Karpas-422 (cell line): ENCODE data around the gene SASH1. TPM values are rescaled to one million over a fixed set of nuclear protein-coding genes. Genes with fewer than 3 reads are reported as not detected.

Experiments
- DNase-seq: peaks from one replicate; pipeline ENCODE4 v3.0.0-alpha.2; 2015
- H2AFZ ChIP-seq: fragments of 200-600 bp; sonication (generic); 2 replicates; pipeline ENCODE4 v1.6.1; 2014; ENCODE audit warnings: antibody characterized with exemption, low read length, mixed read lengths
- H3K27ac ChIP-seq: fragments of 200-600 bp; sonication (generic); 2 replicates; pipeline ENCODE4 v1.5.1; 2014; ENCODE audit warnings: mild to moderate bottlenecking, low read length, moderate library complexity
- H3K27me3 ChIP-seq: fragments of 200-600 bp; sonication (generic); 2 replicates; pipeline ENCODE4 v1.6.1; 2014; ENCODE audit warnings: low read length, mixed read lengths
- H3K36me3 ChIP-seq: fragments of 200-600 bp; sonication (generic); 2 replicates; pipeline ENCODE4 v1.6.1; 2014; ENCODE audit warnings: low read length, mixed read lengths; ENCODE audit not compliant: insufficient read depth
- H3K4me1 ChIP-seq: fragments of 200-600 bp; sonication (generic); 2 replicates; pipeline ENCODE4 v1.6.1; 2014; ENCODE audit warnings: mild to moderate bottlenecking, low read length, mixed read lengths
- H3K4me2 ChIP-seq: fragments of 200-600 bp; sonication (generic); 2 replicates; pipeline ENCODE4 v1.6.1; 2014; ENCODE audit warnings: low read length, low read depth, mild to moderate bottlenecking; ENCODE audit not compliant: poor library complexity, severe bottlenecking
- H3K4me3 ChIP-seq: fragments of 200-600 bp; sonication (generic); 2 replicates; pipeline ENCODE4 v1.5.1; 2014; ENCODE audit warnings: mild to moderate bottlenecking, antibody characterized with exemption, low read length, mixed read lengths
- H3K79me2 ChIP-seq: fragments of 200-600 bp; sonication (generic); 2 replicates; pipeline ENCODE4 v1.6.1; 2014; ENCODE audit warnings: mild to moderate bottlenecking, low read length, mixed read lengths
- H3K9ac ChIP-seq: fragments of 200-600 bp; sonication (generic); 2 replicates; pipeline ENCODE4 v1.6.0; 2014; ENCODE audit warnings: low read length
- H3K9me2 ChIP-seq: fragments of 200-600 bp; sonication (generic), shearing (Covaris generic); replicated peaks from 2 replicates; pipeline ENCODE4 v1.6.0; 2014; ENCODE audit warnings: mild to moderate bottlenecking, low read length, moderate library complexity; ENCODE audit not compliant: insufficient read depth
- H3K9me3 ChIP-seq: fragments of 300-700, 200-600 bp; sonication (generic); 2 replicates; pipeline ENCODE4 v1.6.1; 2014; ENCODE audit warnings: low read length, mixed read lengths
- H4K20me1 ChIP-seq: fragments of 200-600 bp; sonication (generic); 2 replicates; pipeline ENCODE4 v1.6.1; 2014; ENCODE audit warnings: mild to moderate bottlenecking, antibody characterized with exemption, low read length, low read depth; ENCODE audit not compliant: insufficient read depth
- total RNA-seq: library from RNA; depleted of rRNA; stranded (reverse); fragments of >200 nt; shearing (Covaris generic); gene quantifications from 2 replicates; pipeline ENCODE4 v1.2.3, GENCODE V29; 2014; ENCODE audit warnings: low replicate concordance

SASH1 gene
- total RNA-seq, 1 experiment from 2014 or later, result 0.15 TPM

DNA sequence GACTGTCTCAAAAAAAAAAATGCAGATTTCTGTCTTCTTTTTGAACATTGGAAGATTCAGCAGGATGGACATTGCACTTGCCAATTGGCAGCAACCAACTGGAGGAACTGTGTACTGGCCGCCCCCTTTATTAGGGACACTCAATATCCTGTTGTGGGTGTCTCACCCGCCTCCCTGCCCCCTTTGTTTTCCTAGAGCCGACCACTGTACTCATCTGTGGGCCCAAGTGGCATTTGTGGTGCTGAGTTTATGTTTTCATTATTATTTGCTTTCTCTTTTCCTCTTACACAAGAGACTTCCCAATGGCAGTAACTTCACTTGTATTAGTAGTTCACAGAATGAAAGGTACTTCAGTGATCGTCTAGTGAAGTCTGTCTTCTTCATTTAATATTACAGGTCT is 125.3 kb downstream of the SASH1 start:
- H3K79me2 ChIP-seq, result no peaks in the 10 kb centered on the region
- no peak overlapping the region for H3K27ac ChIP-seq
- no peaks in the 10 kb centered on the region for H3K27me3 ChIP-seq

DNA sequence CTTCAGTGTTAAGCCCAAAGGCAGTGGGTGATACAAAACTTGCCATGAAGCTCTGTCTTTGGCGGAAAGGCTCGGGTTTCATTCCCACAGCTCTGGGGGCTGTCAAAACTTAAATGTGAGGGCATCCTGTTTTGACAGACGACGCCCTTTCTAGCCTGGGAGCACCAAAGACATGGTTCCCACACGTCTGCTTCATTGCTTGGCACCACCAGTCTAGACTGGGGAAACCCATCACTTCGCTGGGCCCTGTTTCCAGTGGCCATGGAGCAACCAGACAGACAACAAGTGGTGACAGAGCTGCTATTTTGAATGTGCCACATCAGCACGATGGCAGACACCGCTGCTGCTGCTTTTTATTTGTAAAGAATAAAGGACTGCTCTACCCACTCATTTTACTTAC is 127.5 kb downstream of the SASH1 start:
- Histone ChIP-seq H3K9me2 (no peaks in the 10 kb centered on the region), H2AFZ (no peak overlapping the region), H3K4me3 (no peak overlapping the region), H3K27ac (no peak overlapping the region), H3K36me3 (no peaks in the 10 kb centered on the region), H4K20me1 (no peaks in the 10 kb centered on the region), H3K4me1 (peaks cover 8% of the 10 kb centered on the region), H3K4me2 (no peak overlapping the region), H3K79me2 (no peaks in the 10 kb centered on the region), H3K9me3 (no peaks in the 10 kb centered on the region), H3K9ac (no peak overlapping the region), H3K27me3 (0 out of 2 replicates have a peak, but pooled peaks cover 2% of the 10 kb centered on the region)
- no peak for DNase-seq

More for the DNA sequence above, 125.3 kb downstream of the SASH1 start:
- H3K9me3 ChIP-seq, result no peaks in the 10 kb centered on the region
- H3K4me3 ChIP-seq, result no peak overlapping the region
- H4K20me1 ChIP-seq, result no peaks in the 10 kb centered on the region
- H3K4me2 ChIP-seq, result no peak overlapping the region
- no peak overlapping the region for H2AFZ ChIP-seq
- DNase-seq, result no peak
- H3K36me3 ChIP-seq, result no peaks in the 10 kb centered on the region
- no peaks in the 10 kb centered on the region for H3K9me2 ChIP-seq
- H3K9ac ChIP-seq, result no peak overlapping the region
- H3K4me1 ChIP-seq, result peaks cover 12% of the 10 kb centered on the region

DNA sequence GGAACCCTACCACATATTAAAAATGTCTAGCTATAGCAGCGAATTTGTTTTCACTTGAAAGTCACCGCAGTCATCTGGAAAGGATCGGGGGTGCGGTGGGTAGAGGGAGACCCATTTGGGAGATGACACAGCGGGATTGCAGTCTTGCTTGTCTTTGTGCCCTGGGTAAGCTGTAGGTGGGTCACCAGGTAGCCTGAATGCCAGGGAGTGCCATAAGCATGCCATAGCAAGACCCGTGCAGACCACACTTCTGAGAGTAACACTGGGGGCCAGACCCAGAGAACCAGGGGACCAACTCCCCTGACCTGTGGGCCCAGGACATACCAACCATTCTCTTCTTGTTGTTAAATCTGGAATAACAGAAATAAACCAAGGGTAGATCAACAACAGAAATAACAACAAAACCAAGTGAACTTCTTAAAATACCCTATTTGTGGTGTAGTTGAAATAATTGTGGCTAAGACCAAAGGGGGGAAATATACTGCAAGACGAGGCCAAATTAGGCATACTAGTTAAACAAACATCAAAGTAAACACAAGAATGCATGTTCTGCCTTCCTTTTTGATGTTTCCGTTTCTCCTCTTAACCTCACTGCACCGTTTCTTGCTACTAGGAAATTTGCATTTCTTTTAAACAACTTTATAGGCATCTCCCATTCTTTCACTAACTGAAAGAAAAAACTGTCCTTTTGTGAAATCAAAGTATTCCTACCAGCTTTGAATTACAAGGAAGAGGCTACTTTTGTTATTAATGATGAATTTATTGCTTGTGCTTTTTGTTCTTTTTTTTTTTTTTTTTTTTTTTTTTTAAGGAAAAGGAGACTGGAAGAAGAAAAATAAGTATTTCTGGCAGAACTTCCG is 128.2 kb downstream of the SASH1 start:
- Histone ChIP-seq H3K4me3 (no peak overlapping the region), H3K27me3 (0 out of 2 replicates have a peak, but pooled peaks cover 2% of the 10 kb centered on the region), H3K9me2 (no peaks in the 10 kb centered on the region), H3K9ac (no peak overlapping the region), H3K27ac (no peak overlapping the region), H3K4me1 (peaks cover under 1% of the 10 kb centered on the region), H3K36me3 (no peaks in the 10 kb centered on the region), H3K4me2 (no peak overlapping the region), H4K20me1 (no peaks in the 10 kb centered on the region), H3K9me3 (no peaks in the 10 kb centered on the region), H3K79me2 (no peaks in the 10 kb centered on the region), H2AFZ (no peak overlapping the region)
- DNase-seq, result no peak

DNA sequence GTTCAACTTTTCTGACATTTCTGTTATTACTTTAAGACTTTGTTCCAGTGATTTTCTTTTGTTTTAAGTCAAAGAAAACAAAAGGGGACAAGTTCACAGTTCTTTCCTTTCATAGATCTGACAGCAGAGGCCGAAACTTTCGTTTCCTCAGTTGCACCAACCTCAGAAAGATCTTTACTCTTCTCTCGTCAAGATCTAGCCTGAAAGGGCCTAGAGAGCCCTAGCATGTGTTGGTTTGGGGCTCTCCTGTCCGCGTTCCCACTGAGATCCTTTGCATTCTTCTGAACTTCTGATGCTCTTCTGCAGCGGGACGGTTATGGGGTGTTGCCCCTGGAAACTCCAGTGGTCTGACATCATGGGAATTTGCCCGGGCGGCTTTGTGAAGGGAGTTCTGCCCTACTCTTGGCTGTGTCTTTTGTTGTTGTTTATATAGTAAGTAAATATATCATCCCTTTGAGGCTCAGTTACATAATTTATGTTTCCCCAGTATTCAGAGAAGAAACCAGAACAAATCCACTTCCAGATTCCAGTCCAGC is 129.1 kb downstream of the SASH1 start:
- H3K4me2 ChIP-seq, result no peak overlapping the region
- no peaks in the 10 kb centered on the region for H4K20me1 ChIP-seq
- no peak overlapping the region for H3K27ac ChIP-seq
- H3K9ac ChIP-seq, result no peak overlapping the region
- no peaks in the 10 kb centered on the region for H3K4me1 ChIP-seq
- H3K4me3 ChIP-seq, result no peak overlapping the region
- H3K27me3 ChIP-seq, result 0 out of 2 replicates have a peak, but pooled peaks cover 2% of the 10 kb centered on the region
- no peaks in the 10 kb centered on the region for H3K79me2 ChIP-seq
- no peak overlapping the region for H2AFZ ChIP-seq
- no peaks in the 10 kb centered on the region for H3K36me3 ChIP-seq
- no peak for DNase-seq
- H3K9me2 ChIP-seq, result no peaks in the 10 kb centered on the region
- H3K9me3 ChIP-seq, result no peaks in the 10 kb centered on the region

DNA sequence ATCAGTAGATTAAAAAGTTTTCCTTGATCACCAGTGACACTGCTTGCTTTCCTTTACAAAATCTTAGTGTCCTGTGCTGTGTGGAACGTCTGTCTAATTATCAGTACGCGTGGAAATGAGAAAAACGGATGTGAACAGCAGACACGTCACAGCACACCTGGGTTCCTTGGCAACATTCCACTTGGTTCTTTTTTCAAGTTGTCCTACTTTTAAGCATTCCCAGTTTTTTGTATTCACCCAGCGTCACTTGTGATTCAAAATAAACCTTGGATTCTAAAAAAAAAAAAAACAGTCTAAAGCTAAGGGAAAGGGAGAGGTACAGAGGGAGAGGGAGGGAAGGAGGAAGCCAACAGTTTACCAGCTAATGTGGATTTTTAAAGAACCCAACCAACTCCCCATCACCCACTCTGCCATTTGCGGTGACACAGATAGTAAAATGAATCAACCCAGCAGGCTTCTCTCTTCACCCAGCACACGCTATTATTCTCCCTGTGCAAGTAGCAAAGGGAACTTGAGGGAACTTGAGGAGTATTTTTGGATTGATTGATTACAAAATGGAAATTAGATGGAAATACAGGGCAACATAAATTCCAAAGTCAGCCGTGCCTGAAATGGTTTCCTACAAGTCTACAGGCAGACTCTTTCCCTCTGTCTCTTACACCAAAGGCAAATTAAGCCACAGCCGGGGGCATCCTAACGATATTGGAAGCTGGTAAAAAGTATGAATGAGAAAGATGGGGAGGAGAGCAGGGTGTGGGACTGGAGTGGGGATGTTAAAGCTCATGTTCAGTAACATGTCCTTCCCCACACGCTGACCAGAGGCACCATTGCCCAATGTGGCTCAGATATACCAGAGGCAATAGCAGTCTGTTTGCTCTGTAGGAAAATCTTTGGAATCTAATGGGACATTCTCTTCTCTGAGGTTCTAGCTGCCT is 129.8 kb downstream of the SASH1 start:
- 0 out of 2 replicates have a peak, but pooled peaks cover 2% of the 10 kb centered on the region for H3K27me3 ChIP-seq
- no peak overlapping the region for H3K4me3 ChIP-seq
- no peaks in the 10 kb centered on the region for H3K4me1 ChIP-seq
- no peak overlapping the region for H2AFZ ChIP-seq
- H3K79me2 ChIP-seq, result no peaks in the 10 kb centered on the region
- H3K27ac ChIP-seq, result no peak overlapping the region
- H3K9ac ChIP-seq, result no peak overlapping the region
- no peaks in the 10 kb centered on the region for H3K36me3 ChIP-seq
- no peaks in the 10 kb centered on the region for H3K9me3 ChIP-seq
- H3K4me2 ChIP-seq, result no peak overlapping the region
- no peak for DNase-seq
- no peaks in the 10 kb centered on the region for H4K20me1 ChIP-seq
- no peaks in the 10 kb centered on the region for H3K9me2 ChIP-seq

DNA sequence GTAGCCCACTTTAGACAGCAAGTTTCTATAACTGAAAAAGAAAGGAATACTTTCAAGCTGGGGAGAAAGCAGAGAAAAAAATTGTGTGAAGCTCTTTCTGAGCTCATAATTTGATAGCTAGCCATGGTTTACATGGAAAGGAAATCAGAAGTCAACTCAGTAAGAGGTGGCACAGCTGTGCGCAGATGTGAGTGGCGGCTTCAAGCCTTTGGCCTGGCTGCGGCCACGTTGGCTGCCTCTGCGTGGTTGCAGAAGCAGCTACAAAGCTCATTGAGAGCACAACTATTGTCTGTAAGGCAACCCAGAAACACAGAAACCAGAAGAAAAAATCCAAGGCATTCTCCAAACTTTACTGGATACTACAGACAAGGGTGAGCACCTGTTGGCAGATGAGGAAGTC is 136.9 kb downstream of the SASH1 start:
- DNase-seq, result no peak
- no peak overlapping the region for H3K4me3 ChIP-seq
- no peak overlapping the region for H3K9ac ChIP-seq
- no peaks in the 10 kb centered on the region for H3K79me2 ChIP-seq
- no peaks in the 10 kb centered on the region for H3K4me1 ChIP-seq
- no peaks in the 10 kb centered on the region for H4K20me1 ChIP-seq
- no peaks in the 10 kb centered on the region for H3K9me3 ChIP-seq
- no peaks in the 10 kb centered on the region for H3K9me2 ChIP-seq
- H3K4me2 ChIP-seq, result no peak overlapping the region
- H3K36me3 ChIP-seq, result no peaks in the 10 kb centered on the region
- H2AFZ ChIP-seq, result no peak overlapping the region
- no peaks in the 10 kb centered on the region for H3K27me3 ChIP-seq
- H3K27ac ChIP-seq, result no peak overlapping the region

DNA sequence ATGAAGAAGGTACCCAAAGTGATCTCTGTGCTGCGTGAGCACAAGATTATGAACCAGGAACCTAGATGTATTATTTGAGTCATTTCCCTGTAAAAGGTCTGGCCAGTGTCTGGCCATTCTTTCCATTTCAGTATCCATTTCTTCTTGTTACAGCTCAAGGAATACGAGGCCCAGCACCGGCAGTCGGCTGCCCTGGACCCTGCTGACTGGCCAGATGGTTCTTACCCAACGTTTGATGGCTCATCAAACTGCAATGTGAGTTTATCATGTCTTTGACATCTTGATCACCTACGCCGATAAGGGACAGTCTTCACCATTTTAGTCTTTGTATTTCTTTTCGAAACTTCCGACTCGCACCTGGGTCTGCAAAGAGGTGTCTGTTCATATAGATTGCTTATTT is 144.8 kb downstream of the SASH1 start:
- no peak overlapping the region for H3K9ac ChIP-seq
- no peaks in the 10 kb centered on the region for H3K9me3 ChIP-seq
- no peak overlapping the region for H2AFZ ChIP-seq
- no peaks in the 10 kb centered on the region for H3K27me3 ChIP-seq
- no peak for DNase-seq
- H3K9me2 ChIP-seq, result no peaks in the 10 kb centered on the region
- no peaks in the 10 kb centered on the region for H3K79me2 ChIP-seq
- H3K4me2 ChIP-seq, result no peak overlapping the region
- H3K36me3 ChIP-seq, result no peaks in the 10 kb centered on the region
- H3K4me3 ChIP-seq, result no peak overlapping the region
- H3K27ac ChIP-seq, result no peak overlapping the region
- no peaks in the 10 kb centered on the region for H4K20me1 ChIP-seq
- H3K4me1 ChIP-seq, result no peaks in the 10 kb centered on the region
